ENCODE results near the gene SIRT4.
"Not testable (repeated sequence)": the region's sequence is repeated elsewhere in the genome, so short reads cannot be mapped to it uniquely, and the experiment has no call there.

GRCh38 chr12:120336392-120336791 is 34.3 kb downstream of the SIRT4 start:
- not testable (repeated sequence) for TF ChIP-seq CTCF (IDR thresholded peaks at IDR 0.05 in 4 of 5, conservative IDR thresholded peaks at IDR 0.05 in 1 of 5); POLR2A (IDR thresholded peaks at IDR 0.05)

Data from gastrocnemius medialis (tissue), 4 donors.